CD14-positive monocyte (primary cell): ENCODE results near the gene TARP.

Experiments used
- DNase-seq, 3 donors: peaks; one replicate each; pipeline ENCODE4 v3.0.0-alpha.2; 2011 to 2022
- H2AFZ ChIP-seq: 2 replicates; pipeline ENCODE4 v1.6.0; 2012; ENCODE audit warnings: mild to moderate bottlenecking, low read depth, low read length, inconsistent platforms; ENCODE audit not compliant: insufficient read depth, poor library complexity, severe bottlenecking
- H3K27ac ChIP-seq, 2 donors: 1 replicate in 1 of 2; 2 replicates in 1 of 2; pipeline ENCODE4 v1.5.1; 2012 to 2013; ENCODE audit warnings: low read length in 2 of 2, control low read depth in 1 of 2, inconsistent platforms in 1 of 2, low read depth in 1 of 2, mild to moderate bottlenecking in 1 of 2
- H3K27me3 ChIP-seq, 2 donors: one replicate each; pipeline versions ENCODE4 v1.6.0 to v1.6.1; 2011 to 2013; ENCODE audit warnings: low read length in 2 of 2; ENCODE audit not compliant: control insufficient read depth in 2 of 2, insufficient read depth in 2 of 2
- H3K36me3 ChIP-seq, 2 donors: replicated peaks in 1 of 2; 1 replicate in 1 of 2; 2 replicates in 1 of 2; pipeline versions ENCODE4 v1.5.1 to v1.6.1; 2012 to 2013; ENCODE audit warnings: low read length in 2 of 2, control low read depth in 1 of 2, inconsistent platforms in 1 of 2, mild to moderate bottlenecking in 1 of 2; ENCODE audit not compliant: insufficient read depth in 2 of 2, control insufficient read depth in 1 of 2
- H3K4me1 ChIP-seq, 2 donors: 1 replicate in 1 of 2; 2 replicates in 1 of 2; pipeline versions ENCODE4 v1.5.1 to v1.6.1; 2012 to 2013; ENCODE audit warnings: low read length in 2 of 2, control low read depth in 1 of 2, inconsistent platforms in 1 of 2, mild to moderate bottlenecking in 1 of 2, moderate library complexity in 1 of 2; ENCODE audit not compliant: insufficient read depth in 2 of 2, control insufficient read depth in 1 of 2
- H3K4me2 ChIP-seq: replicated peaks from 2 replicates; pipeline ENCODE3; 2012; ENCODE audit warnings: low read length, moderate library complexity, mild to moderate bottlenecking; ENCODE audit not compliant: poor library complexity, severe bottlenecking; ENCODE audit errors: extremely low read depth
- H3K4me3 ChIP-seq, 3 experiments: fragments of 200-600 bp in 1 of 3; sonication (generic) in 1 of 3; replicated peaks in 1 of 3; 1 replicate in 2 of 3; 2 replicates in 1 of 3; pipeline ENCODE4 v1.5.1; 2011 to 2013; ENCODE audit warnings: low read length in 3 of 3, mild to moderate bottlenecking in 3 of 3, control low read depth in 2 of 3, low read depth in 2 of 3, inconsistent platforms in 1 of 3, moderate library complexity in 1 of 3
- H3K79me2 ChIP-seq: 2 replicates; pipeline ENCODE4 v1.6.0; 2012; ENCODE audit warnings: mild to moderate bottlenecking, control low read depth, inconsistent platforms, low read length, moderate library complexity; ENCODE audit not compliant: insufficient read depth
- H3K9ac ChIP-seq: 2 replicates; pipeline ENCODE4 v1.6.0; 2017; ENCODE audit warnings: low read length, mild to moderate bottlenecking; ENCODE audit not compliant: insufficient read depth, poor library complexity, severe bottlenecking
- H3K9me3 ChIP-seq, 2 donors: replicated peaks in 1 of 2; 1 replicate in 1 of 2; 2 replicates in 1 of 2; pipeline versions ENCODE4 v1.5.1 to v1.6.1; 2012 to 2013; ENCODE audit warnings: low read length in 2 of 2, control low read depth in 1 of 2; ENCODE audit not compliant: control insufficient read depth in 1 of 2, insufficient read depth in 1 of 2
- H4K20me1 ChIP-seq: 2 replicates; pipeline ENCODE4 v1.6.0; 2012; ENCODE audit warnings: mild to moderate bottlenecking, low read length, control low read depth, moderate library complexity; ENCODE audit not compliant: insufficient read depth
- H3K27ac Mint-ChIP-seq, 7 donors: one replicate each; pipeline ENCODE4 v1.8.0; 2020; ENCODE audit warnings: mild to moderate bottlenecking in 7 of 7, mixed read lengths in 7 of 7, moderate library complexity in 6 of 7, inconsistent platforms in 2 of 7
- H3K27me3 Mint-ChIP-seq, 3 donors: one replicate each; pipeline ENCODE4 v1.8.0; 2021 to 2022; ENCODE audit warnings: low read depth in 3 of 3, mild to moderate bottlenecking in 3 of 3, mixed read lengths in 3 of 3, moderate library complexity in 3 of 3, inconsistent platforms in 1 of 3
- H3K36me3 Mint-ChIP-seq, 2 donors: one replicate each; pipeline ENCODE4 v1.8.0; 2020; ENCODE audit warnings: mixed read lengths in 2 of 2, inconsistent platforms in 1 of 2, mild to moderate bottlenecking in 1 of 2
- H3K4me1 Mint-ChIP-seq: one replicate; pipeline ENCODE4 v1.8.0; 2020; ENCODE audit warnings: mild to moderate bottlenecking, mixed read lengths
- H3K4me3 Mint-ChIP-seq, 2 donors: one replicate each; pipeline ENCODE4 v1.8.0; 2020; ENCODE audit warnings: mild to moderate bottlenecking in 2 of 2, mixed read lengths in 2 of 2, moderate library complexity in 1 of 2
- H3K9me3 Mint-ChIP-seq, 7 donors: one replicate each; pipeline ENCODE4 v1.8.0; 2020 to 2022; ENCODE audit warnings: mixed read lengths in 7 of 7, mild to moderate bottlenecking in 6 of 7, moderate library complexity in 6 of 7, inconsistent platforms in 2 of 7
- CTCF ChIP-seq: fragments of 200-600 bp; IDR thresholded peaks from one replicate; pipeline ENCODE4 v1.8.0; 2022; ENCODE audit warnings: antibody characterized with exemption, mild to moderate bottlenecking
- WGBS: methylation state at CpG from one replicate; pipeline ENCODE4 v1.1.5; 2013; ENCODE audit warnings: missing lambda C conversion rate; ENCODE audit not compliant: insufficient coverage; 5-methylcytosine and 5-hydroxymethylcytosine counted together
- intact Hi-C, 2 donors: fragments of 100-400 bp; cut with micrococcal nuclease; formaldehyde crosslinking; loops; one replicate each; pipeline versions ENCODE4 v1.15.0 to v1.15.1; 2023

Gene TARP

GRCh38 chr7:38316733-38317360, 43.4 kb upstream of the TARP start:
- no peaks in the 10 kb centered on the region for H3K9me3 ChIP-seq
- no peaks in the 10 kb centered on the region for H3K36me3 ChIP-seq
- no peak overlapping the region for H3K27ac Mint-ChIP-seq
- TF ChIP-seq CTCF: no peak
- no peak overlapping the region for H3K4me3 ChIP-seq
- no peaks in the 10 kb centered on the region for H3K36me3 Mint-ChIP-seq
- H4K20me1 ChIP-seq: no peaks in the 10 kb centered on the region
- intact Hi-C loops: loop anchor here in 1 of 2 donors (5.0 kb wide), 1 partner anchor 35 kb away; no protein-coding TSS in a partner anchor
- H3K27me3 Mint-ChIP-seq: peaks cover 0 to 3% (median 0%) of the 10 kb centered on the region in 3 donors
- H3K9ac ChIP-seq: no peak overlapping the region
- no peak overlapping the region for H3K4me2 ChIP-seq
- peak overlapping the region; percentile 82 for H2AFZ ChIP-seq
- peaks cover 0 to 4% (median 0%) of the 10 kb centered on the region in 7 donors for H3K9me3 Mint-ChIP-seq
- no peak overlapping the region for H3K27ac ChIP-seq
- no peaks in the 10 kb centered on the region for H3K27me3 ChIP-seq
- no peak overlapping the region for H3K4me3 Mint-ChIP-seq
- peaks cover 36 to 38% of the 10 kb centered on the region in 2 donors for H3K4me1 ChIP-seq
- peaks cover 18% of the 10 kb centered on the region for H3K79me2 ChIP-seq
- H3K4me1 Mint-ChIP-seq: peaks cover 39% of the 10 kb centered on the region
- DNase-seq: no peak
- WGBS: 60% methylated on average over 1 of the region's 8 CpGs

DNA sequence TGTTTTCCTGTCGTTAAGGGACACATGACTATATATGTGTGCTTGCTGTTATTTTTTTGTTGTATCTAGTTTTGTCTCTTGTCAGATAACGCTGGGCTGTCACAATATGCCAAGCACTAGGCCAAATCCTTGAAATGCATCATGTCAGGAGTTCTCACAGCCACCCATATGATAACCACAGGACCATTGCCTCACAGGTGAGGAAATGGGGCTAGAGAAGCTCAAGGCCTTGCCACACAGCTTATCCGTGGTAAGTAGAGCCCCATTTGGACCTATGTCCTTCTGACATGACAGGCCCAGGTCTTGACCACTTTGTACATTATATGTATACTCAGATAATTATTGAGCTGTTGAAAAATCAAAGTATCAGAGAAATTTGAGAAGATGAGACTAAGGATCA, 42.0 kb upstream of the TARP start:
- Histone ChIP-seq H3K4me1 (peaks cover 48 to 52% of the 10 kb centered on the region in 2 donors), H3K4me2 (no peak overlapping the region), H3K4me3 (no peak overlapping the region), H3K27me3 (no peaks in the 10 kb centered on the region), H3K9me3 (no peaks in the 10 kb centered on the region), H3K27ac (no peak overlapping the region), H3K9ac (no peak overlapping the region), H3K36me3 (no peaks in the 10 kb centered on the region), H3K79me2 (peaks cover 21% of the 10 kb centered on the region), H4K20me1 (no peaks in the 10 kb centered on the region), H2AFZ (no peak overlapping the region)
- Mint-ChIP-seq H3K36me3 (no peaks in the 10 kb centered on the region), H3K4me1 (peaks cover 48% of the 10 kb centered on the region), H3K27ac (no peak overlapping the region), H3K9me3 (peaks cover 0 to 4% (median 0%) of the 10 kb centered on the region in 7 donors), H3K4me3 (no peak overlapping the region), H3K27me3 (peaks cover 0 to 3% (median 0%) of the 10 kb centered on the region in 3 donors)
- intact Hi-C loops: loop anchor here in 1 of 2 donors (5.0 kb wide), 1 partner anchor 33 kb away; no protein-coding TSS in a partner anchor
- DNase-seq: no peak
- TF ChIP-seq CTCF: no peak
- WGBS: no CpG with 5 or more reads among the region's 3 CpGs
